HEK293 (cell line): ENCODE measurements around the gene RNF166.
A peak's percentile ranks its signal among the peaks of the same experiment; 100 is the strongest.
"Not testable (repeated sequence)": the region's sequence is repeated elsewhere in the genome, so short reads cannot be mapped to it uniquely, and the experiment has no call there.

Source experiments
- CTCF ChIA-PET: fragments of 350-600 bp; formaldehyde crosslinking; extraction: SDS; loops from one replicate; lab custom pipeline; 2021; ENCODE audit warnings: antibody characterized with exemption; lab: Yijun Ruan, JAX
- POLR2A ChIA-PET: fragments of 300-600 bp; formaldehyde crosslinking; extraction: SDS; loops from one replicate; lab custom pipeline; 2020; ENCODE audit warnings: antibody characterized with exemption, inconsistent platforms; lab: Yijun Ruan, JAX
- H3K27ac ChIP-seq: fragments of 200-500 bp; sonication (Bioruptor generic); 2 replicates; pipeline ENCODE4 v1.5.1; 2014; ENCODE audit warnings: low read depth, low read length, control low read depth, inconsistent platforms; ENCODE audit errors: extremely low read depth
- H3K36me3 ChIP-seq, 2 experiments: fragments of 200-500 bp in 1 of 2; sonication (Bioruptor generic) in 1 of 2; 1 replicate in 1 of 2; 2 replicates in 1 of 2; pipeline ENCODE4 v1.5.1; 2014 to 2017; ENCODE audit warnings: inconsistent platforms in 2 of 2, low read length in 2 of 2; ENCODE audit not compliant: control insufficient read depth in 2 of 2, insufficient read depth in 1 of 2
- H3K4me1 ChIP-seq: fragments of 200-500 bp; sonication (Bioruptor generic); 2 replicates; pipeline ENCODE4 v1.5.1; 2014; ENCODE audit warnings: mild to moderate bottlenecking, low read length, inconsistent platforms; ENCODE audit not compliant: control insufficient read depth, insufficient read depth
- H3K4me3 ChIP-seq: 2 replicates; pipeline ENCODE4 v1.5.1; 2011; ENCODE audit warnings: low read depth, mild to moderate bottlenecking, control low read depth, low read length, moderate library complexity
- H3K9me3 ChIP-seq: fragments of 200-500 bp; sonication (Bioruptor generic); 2 replicates; pipeline ENCODE4 v1.5.1; 2014; ENCODE audit warnings: low read depth, low read length, inconsistent platforms; ENCODE audit not compliant: control insufficient read depth, insufficient read depth
- GLIS1 ChIP-seq: fragments of 450-650 bp; formaldehyde crosslinking; IDR thresholded peaks from 2 replicates; pipeline ENCODE4 v1.5.1; 2016; ENCODE audit warnings: missing biosample characterization, missing genetic modification characterization
- ZBTB11 ChIP-seq: fragments of 450-650 bp; formaldehyde crosslinking; conservative IDR thresholded peaks from 2 replicates; pipeline ENCODE4 v1.5.1; 2016; ENCODE audit warnings: low read depth, missing biosample characterization, missing genetic modification characterization
- ZBTB17 ChIP-seq: fragments of 450-650 bp; formaldehyde crosslinking; IDR thresholded peaks from 2 replicates; pipeline ENCODE4 v1.5.1; 2016; ENCODE audit warnings: missing biosample characterization, missing genetic modification characterization
- ZBTB21 ChIP-seq: fragments of 450-650 bp; formaldehyde crosslinking; IDR thresholded peaks from 2 replicates; pipeline ENCODE4 v1.5.1; 2017; ENCODE audit warnings: missing biosample characterization, missing genetic modification characterization
- ZBTB8A ChIP-seq: fragments of 450-650 bp; formaldehyde crosslinking; IDR thresholded peaks from 2 replicates; pipeline ENCODE4 v1.5.1; 2016; ENCODE audit warnings: missing biosample characterization, missing genetic modification characterization
- ZNF140 ChIP-seq: fragments of 450-650 bp; formaldehyde crosslinking; IDR thresholded peaks from 2 replicates; pipeline ENCODE4 v1.5.1; 2016; ENCODE audit warnings: missing biosample characterization, missing genetic modification characterization
- ZNF19 ChIP-seq: fragments of 450-650 bp; formaldehyde crosslinking; IDR thresholded peaks from 2 replicates; pipeline ENCODE4; 2016; ENCODE audit warnings: missing biosample characterization, missing genetic modification characterization, low read depth
- ZNF266 ChIP-seq: fragments of 450-650 bp; formaldehyde crosslinking; IDR thresholded peaks from 2 replicates; pipeline ENCODE4 v1.5.1; 2016; ENCODE audit warnings: missing biosample characterization, missing genetic modification characterization, low read depth
- ZNF394 ChIP-seq: fragments of 450-650 bp; formaldehyde crosslinking; IDR thresholded peaks from 2 replicates; pipeline ENCODE4 v1.5.1; 2016; ENCODE audit warnings: missing biosample characterization, missing genetic modification characterization, mild to moderate bottlenecking, moderate library complexity, borderline replicate concordance
- ZNF426 ChIP-seq: fragments of 450-650 bp; formaldehyde crosslinking; IDR thresholded peaks from 2 replicates; pipeline ENCODE4 v1.5.1; 2017; ENCODE audit warnings: missing biosample characterization, missing genetic modification characterization, mild to moderate bottlenecking, inconsistent platforms, moderate library complexity
- ZNF555 ChIP-seq: fragments of 450-650 bp; formaldehyde crosslinking; conservative IDR thresholded peaks from 2 replicates; pipeline ENCODE4 v1.5.1; 2017; ENCODE audit warnings: missing biosample characterization, mild to moderate bottlenecking, missing genetic modification characterization, inconsistent platforms
- ZNF558 ChIP-seq: fragments of 450-650 bp; formaldehyde crosslinking; IDR thresholded peaks from 2 replicates; pipeline ENCODE4 v1.5.1; 2016; ENCODE audit warnings: missing biosample characterization, missing genetic modification characterization
- ZNF560 ChIP-seq: fragments of 450-650 bp; formaldehyde crosslinking; IDR thresholded peaks from 2 replicates; pipeline ENCODE4 v1.5.1; 2017; ENCODE audit warnings: missing biosample characterization, missing genetic modification characterization, borderline replicate concordance
- ZNF623 ChIP-seq: fragments of 450-650 bp; formaldehyde crosslinking; IDR thresholded peaks from 2 replicates; pipeline ENCODE4 v1.5.1; 2016; ENCODE audit warnings: missing biosample characterization, missing genetic modification characterization
- ZNF629 ChIP-seq: fragments of 450-650 bp; formaldehyde crosslinking; IDR thresholded peaks from 2 replicates; pipeline ENCODE4 v1.5.1; 2017; ENCODE audit warnings: missing biosample characterization, missing genetic modification characterization
- ZNF654 ChIP-seq: fragments of 450-650 bp; formaldehyde crosslinking; IDR thresholded peaks from 2 replicates; pipeline ENCODE4 v1.5.1; 2016; ENCODE audit warnings: low read depth, missing biosample characterization, missing genetic modification characterization
- ZNF664 ChIP-seq: fragments of 450-650 bp; formaldehyde crosslinking; IDR thresholded peaks from 2 replicates; pipeline ENCODE4 v1.5.1; 2016; ENCODE audit warnings: missing biosample characterization, missing genetic modification characterization
- ZNF768 ChIP-seq: fragments of 450-650 bp; formaldehyde crosslinking; IDR thresholded peaks from 2 replicates; pipeline ENCODE4 v1.5.1; 2018; ENCODE audit warnings: missing biosample characterization, mild to moderate bottlenecking, missing genetic modification characterization
- ZXDB ChIP-seq: fragments of 450-650 bp; formaldehyde crosslinking; IDR thresholded peaks from 2 replicates; pipeline ENCODE4 v1.5.1; 2016; ENCODE audit warnings: missing biosample characterization, missing genetic modification characterization
- TF ChIP-seq, protein P1 (sequence below): fragments of 450-650 bp; formaldehyde crosslinking; conservative IDR thresholded peaks from 2 replicates; pipeline ENCODE4 v1.5.1; 2016; ENCODE audit warnings: low read depth, missing biosample characterization, missing genetic modification characterization
- TF ChIP-seq, protein P2 (sequence below): fragments of 450-650 bp; formaldehyde crosslinking; IDR thresholded peaks from 2 replicates; pipeline ENCODE4 v1.5.1; 2016; ENCODE audit warnings: missing biosample characterization, missing genetic modification characterization

RNF166 gene

GRCh38 chr16:88669980-88670379 is 36.2 kb downstream of the RNF166 start:
- TF ChIP-seq ZBTB17 (tag by site-specific recombination) (peak; percentile 36; the same call in 1 of the 2 replicates), GLIS1 (tag by site-specific recombination) (no peak)
- POLR2A ChIA-PET = no interaction called here

GRCh38 chr16:88669493-88669892 is 36.7 kb downstream of the RNF166 start:
- H3K27ac ChIP-seq, H3K9me3 ChIP-seq, H3K4me1 ChIP-seq, POLR2A ChIA-PET, H3K36me3 ChIP-seq, H3K4me3 ChIP-seq: not testable (repeated sequence)
- TF ChIP-seq ZNF394 (tag by site-specific recombination) = peak; percentile 91
- TF ChIP-seq ZBTB8A = peak; percentile 58; the same call in 1 of the 2 replicates
- TF ChIP-seq ZNF768 (tag by site-specific recombination) = 0 out of 2 replicates have a peak, but pooled peaks have one; percentile 18
- peak; percentile 71 for TF ChIP-seq ZNF623 (tag by site-specific recombination)
- TF ChIP-seq, protein P1, sequence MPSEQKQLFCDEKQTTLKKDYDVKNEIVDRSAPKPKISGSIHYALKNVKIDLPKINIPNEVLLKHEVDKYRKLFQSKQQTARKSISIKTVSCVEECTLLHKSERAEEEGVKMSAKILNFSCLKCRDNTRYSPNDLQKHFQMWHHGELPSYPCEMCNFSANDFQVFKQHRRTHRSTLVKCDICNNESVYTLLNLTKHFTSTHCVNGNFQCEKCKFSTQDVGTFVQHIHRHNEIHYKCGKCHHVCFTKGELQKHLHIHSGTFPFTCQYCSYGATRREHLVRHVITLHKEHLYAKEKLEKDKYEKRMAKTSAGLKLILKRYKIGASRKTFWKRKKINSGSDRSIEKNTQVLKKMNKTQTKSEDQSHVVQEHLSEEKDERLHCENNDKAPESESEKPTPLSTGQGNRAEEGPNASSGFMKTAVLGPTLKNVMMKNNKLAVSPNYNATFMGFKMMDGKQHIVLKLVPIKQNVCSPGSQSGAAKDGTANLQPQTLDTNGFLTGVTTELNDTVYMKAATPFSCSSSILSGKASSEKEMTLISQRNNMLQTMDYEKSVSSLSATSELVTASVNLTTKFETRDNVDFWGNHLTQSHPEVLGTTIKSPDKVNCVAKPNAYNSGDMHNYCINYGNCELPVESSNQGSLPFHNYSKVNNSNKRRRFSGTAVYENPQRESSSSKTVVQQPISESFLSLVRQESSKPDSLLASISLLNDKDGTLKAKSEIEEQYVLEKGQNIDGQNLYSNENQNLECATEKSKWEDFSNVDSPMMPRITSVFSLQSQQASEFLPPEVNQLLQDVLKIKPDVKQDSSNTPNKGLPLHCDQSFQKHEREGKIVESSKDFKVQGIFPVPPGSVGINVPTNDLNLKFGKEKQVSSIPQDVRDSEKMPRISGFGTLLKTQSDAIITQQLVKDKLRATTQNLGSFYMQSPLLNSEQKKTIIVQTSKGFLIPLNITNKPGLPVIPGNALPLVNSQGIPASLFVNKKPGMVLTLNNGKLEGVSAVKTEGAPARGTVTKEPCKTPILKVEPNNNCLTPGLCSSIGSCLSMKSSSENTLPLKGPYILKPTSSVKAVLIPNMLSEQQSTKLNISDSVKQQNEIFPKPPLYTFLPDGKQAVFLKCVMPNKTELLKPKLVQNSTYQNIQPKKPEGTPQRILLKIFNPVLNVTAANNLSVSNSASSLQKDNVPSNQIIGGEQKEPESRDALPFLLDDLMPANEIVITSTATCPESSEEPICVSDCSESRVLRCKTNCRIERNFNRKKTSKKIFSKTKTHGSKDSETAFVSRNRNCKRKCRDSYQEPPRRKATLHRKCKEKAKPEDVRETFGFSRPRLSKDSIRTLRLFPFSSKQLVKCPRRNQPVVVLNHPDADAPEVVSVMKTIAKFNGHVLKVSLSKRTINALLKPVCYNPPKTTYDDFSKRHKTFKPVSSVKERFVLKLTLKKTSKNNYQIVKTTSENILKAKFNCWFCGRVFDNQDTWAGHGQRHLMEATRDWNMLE (tag by site-specific recombination) = peak; percentile 79
- TF ChIP-seq ZNF555 (tag by site-specific recombination) = peak; percentile 79
- peak; percentile 23; the same call in 1 of the 2 replicates for TF ChIP-seq ZNF654 (tag by site-specific recombination)
- 0 out of 2 replicates have a peak, but pooled peaks have one; percentile 19 for TF ChIP-seq ZNF629 (tag by site-specific recombination)
- peak; percentile 64; the same call in 1 of the 2 replicates for TF ChIP-seq ZNF560
- TF ChIP-seq ZNF266 = peak; percentile 56; the same call in 1 of the 2 replicates
- peak; percentile 65 for TF ChIP-seq ZXDB (tag by site-specific recombination)
- TF ChIP-seq ZNF558 (tag by site-specific recombination) = 0 out of 2 replicates have a peak, but pooled peaks have one; percentile 50
- TF ChIP-seq ZNF664 = peak; percentile 68
- peak; percentile 83 for TF ChIP-seq ZBTB11 (tag by site-specific recombination)
- TF ChIP-seq ZBTB21 (tag by site-specific recombination) = 0 out of 2 replicates have a peak, but pooled peaks have one; percentile 41
- TF ChIP-seq, protein P2, sequence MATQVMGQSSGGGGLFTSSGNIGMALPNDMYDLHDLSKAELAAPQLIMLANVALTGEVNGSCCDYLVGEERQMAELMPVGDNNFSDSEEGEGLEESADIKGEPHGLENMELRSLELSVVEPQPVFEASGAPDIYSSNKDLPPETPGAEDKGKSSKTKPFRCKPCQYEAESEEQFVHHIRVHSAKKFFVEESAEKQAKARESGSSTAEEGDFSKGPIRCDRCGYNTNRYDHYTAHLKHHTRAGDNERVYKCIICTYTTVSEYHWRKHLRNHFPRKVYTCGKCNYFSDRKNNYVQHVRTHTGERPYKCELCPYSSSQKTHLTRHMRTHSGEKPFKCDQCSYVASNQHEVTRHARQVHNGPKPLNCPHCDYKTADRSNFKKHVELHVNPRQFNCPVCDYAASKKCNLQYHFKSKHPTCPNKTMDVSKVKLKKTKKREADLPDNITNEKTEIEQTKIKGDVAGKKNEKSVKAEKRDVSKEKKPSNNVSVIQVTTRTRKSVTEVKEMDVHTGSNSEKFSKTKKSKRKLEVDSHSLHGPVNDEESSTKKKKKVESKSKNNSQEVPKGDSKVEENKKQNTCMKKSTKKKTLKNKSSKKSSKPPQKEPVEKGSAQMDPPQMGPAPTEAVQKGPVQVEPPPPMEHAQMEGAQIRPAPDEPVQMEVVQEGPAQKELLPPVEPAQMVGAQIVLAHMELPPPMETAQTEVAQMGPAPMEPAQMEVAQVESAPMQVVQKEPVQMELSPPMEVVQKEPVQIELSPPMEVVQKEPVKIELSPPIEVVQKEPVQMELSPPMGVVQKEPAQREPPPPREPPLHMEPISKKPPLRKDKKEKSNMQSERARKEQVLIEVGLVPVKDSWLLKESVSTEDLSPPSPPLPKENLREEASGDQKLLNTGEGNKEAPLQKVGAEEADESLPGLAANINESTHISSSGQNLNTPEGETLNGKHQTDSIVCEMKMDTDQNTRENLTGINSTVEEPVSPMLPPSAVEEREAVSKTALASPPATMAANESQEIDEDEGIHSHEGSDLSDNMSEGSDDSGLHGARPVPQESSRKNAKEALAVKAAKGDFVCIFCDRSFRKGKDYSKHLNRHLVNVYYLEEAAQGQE = peak; percentile 43; the same call in 1 of the 2 replicates
- TF ChIP-seq ZNF426 (tag by site-specific recombination) = peak; percentile 83
- peak; percentile 69; the same call in 1 of the 2 replicates for TF ChIP-seq ZNF140 (tag by site-specific recombination)
- 0 out of 2 replicates have a peak, but pooled peaks have one; percentile 35 for TF ChIP-seq ZNF19 (tag by site-specific recombination)
- CTCF ChIA-PET = interaction anchor here (1.4 kb wide), 1 partner anchor 18 kb away, joined by 9 read pairs; no protein-coding TSS in a partner anchor

More at GRCh38 chr16:88669980-88670379, 36.2 kb downstream of the RNF166 start:
- Histone ChIP-seq H3K4me3 (no peak overlapping the region), H3K27ac (no peak overlapping the region), H3K36me3 (peaks cover 0 to 2% of the 10 kb centered on the region in 2 experiments; a peak in 2 of 3 replicates), H3K4me1 (no peaks in the 10 kb centered on the region), H3K9me3 (no peaks in the 10 kb centered on the region)
- CTCF ChIA-PET = interaction anchor here (1.4 to 3.2 kb wide), 2 partner anchors 11 to 17 kb away, joined by 9 to 13 read pairs; no protein-coding TSS in a partner anchor
